ENCODE measurements around the gene RTN1.

Gene RTN1

DNA sequence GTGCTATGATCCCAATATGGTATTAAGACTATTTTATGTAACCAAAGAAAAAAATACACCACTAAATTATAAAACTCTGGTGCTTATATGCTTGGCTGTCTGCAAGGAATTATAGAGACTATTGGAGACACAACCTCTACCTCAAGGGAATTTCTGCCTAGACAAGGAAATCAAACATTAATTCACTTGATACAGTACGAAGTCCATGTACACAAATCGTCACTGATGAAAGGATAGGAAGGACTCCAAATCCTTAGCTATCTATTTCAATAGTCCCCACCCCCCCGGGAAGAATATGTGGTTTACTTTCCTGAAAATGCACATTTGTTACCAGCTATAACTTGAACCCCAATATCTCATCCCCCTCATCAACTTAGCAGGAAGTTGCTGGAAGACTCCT is 21.9 kb downstream of the RTN1 start:
- DNase-seq: no peak

GRCh38 chr14:59847711-59848110 is 22.9 kb downstream of the RTN1 start:
- DNase-seq: no peak

- no peak for DNase-seq
Observed at GRCh38 chr14:59846595-59846994, 24.0 kb downstream of the RTN1 start.

DNA sequence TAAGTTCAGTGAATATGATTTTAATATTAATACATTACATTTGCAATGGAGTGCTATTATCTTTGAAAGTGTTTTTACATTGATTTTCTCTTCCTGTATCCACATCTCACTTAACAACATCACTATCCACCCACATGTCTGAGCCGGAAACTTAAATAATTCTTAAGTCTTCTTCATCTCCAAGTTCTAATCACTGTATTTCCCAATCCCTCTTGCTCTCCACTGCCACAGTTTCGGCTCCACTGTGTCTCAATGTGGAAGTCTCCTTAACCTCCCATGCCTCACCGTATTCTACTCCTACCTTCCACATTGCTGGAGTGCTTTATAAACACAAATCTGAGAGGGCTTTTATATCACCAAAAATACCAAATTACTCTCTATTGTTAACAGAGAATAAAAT is 25.3 kb downstream of the RTN1 start:
- DNase-seq: no peak

- no peak for DNase-seq
Observed at GRCh38 chr14:59844186-59844812, 26.3 kb downstream of the RTN1 start.

DNA sequence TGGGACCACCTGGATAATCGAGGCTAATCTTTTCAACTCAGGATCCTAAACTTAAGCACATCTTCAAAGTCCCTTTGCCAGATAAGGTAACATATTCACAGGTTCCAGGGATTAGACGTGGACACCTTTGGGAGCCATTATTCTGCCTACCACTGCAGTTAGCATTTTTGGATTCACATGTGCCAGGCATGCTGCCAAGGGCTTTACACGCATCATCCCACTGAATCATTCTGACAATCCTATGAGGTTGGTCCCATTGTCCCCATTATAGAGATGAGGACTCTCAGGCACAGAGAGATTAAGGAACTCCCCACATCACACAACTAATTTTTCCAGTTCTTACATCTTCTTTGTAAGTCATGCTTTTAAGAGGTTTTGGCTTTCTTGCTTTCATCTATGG is 34.5 kb downstream of the RTN1 start:
- DNase-seq: no peak

- no peak for DNase-seq
Observed at GRCh38 chr14:59832653-59833294, 37.8 kb downstream of the RTN1 start.

GRCh38 chr14:59831121-59831730 is 39.4 kb downstream of the RTN1 start:
- DNase-seq: no peak

DNA sequence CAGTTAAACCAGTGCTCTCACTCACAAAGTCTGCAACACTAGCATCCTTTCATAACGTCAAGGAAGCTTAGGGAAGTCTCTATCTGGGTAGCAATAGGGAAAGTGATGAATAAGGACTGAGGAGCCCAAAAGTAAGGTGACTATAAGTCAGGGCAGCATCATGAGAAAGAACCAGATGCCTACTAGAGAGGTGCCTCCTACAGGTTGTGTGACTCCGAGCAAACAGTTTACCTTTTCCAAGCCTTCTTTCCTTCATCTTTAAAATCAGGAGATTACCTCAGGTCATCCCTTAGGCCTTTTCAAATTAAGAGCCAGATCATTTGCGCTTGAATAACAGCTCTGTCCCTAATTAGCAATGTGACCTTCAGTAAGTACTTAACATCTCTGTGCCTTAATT is 40.2 kb downstream of the RTN1 start:
- DNase-seq: no peak

DNA sequence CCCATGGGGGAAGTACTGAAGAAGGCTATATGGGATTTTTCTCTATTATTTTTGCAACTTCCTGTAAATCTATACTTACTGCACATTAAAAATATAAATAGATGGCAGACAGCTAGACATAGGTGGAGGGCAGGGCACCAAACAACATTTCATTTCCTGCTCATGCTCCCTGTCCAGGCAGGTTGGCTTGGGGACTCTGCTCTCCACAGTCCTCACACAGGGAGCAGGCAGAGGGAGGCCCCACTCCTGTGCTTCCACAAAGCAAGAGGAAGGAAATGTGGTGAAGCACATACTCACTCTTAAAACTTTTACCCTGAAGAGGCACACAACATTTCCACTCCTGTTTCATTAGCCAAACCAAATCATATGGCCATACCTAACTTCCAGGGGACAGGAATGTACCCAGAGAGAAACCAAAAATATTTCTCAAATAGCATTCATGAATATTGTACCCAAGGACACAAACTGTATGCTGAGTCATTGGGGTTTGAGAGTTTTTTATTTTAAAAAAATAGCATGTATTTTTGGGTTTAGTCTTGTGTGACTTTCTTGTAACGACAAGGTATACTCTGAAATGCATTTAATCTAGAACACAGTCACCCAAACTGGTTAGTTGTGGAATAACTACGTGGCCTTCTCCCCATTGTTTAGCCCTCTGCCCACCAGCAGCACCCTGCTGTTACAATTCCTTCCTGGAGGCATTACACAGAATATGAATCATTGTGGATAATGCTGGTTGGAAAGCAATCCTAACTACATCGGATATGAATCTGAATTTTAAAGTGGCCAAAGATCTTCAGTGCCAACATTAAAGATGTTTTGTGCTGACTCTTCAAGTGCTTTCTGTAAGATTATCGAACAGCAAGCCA is 40.9 kb downstream of the RTN1 start:
- no peak for DNase-seq

DNA sequence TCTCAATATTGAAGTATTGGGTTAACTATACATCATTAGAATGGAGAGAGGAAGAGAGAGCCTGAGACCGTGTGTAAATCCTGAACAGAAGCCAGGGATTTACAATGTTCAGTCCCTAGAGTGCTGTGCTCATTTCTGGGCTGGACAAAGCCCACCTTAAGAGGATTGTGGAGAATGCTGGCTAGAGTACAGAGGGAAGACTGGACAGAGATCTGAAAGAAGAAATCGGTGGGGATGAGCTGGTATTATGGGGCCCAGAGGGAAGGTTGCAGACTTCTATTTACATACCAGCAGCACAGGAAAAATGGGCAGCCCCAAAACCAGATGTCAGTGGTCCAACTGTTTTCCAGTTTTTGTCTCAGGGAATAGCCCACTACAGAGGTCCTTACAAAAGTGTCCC is 42.3 kb downstream of the RTN1 start:
- no peak for DNase-seq

DNA sequence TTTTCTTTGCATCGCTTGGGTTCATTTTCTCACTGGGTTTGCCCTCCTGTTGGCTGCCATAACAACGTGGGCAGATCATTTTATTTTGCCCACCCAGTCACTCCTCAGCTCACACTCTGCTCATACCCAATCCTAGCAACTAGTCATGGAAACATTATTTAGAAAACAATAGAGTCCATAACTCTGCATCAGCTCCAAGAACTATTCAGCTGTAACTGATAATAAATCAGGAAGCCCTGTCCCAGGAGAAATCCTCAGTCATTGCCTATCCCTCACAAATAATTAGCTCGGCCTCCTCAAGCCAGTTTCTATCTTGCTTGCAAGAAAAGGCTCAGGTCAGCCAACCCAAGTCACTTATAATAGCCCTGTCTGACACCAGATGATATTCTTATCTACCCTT is 43.2 kb downstream of the RTN1 start:
- peak; percentile 44 for DNase-seq

DNA sequence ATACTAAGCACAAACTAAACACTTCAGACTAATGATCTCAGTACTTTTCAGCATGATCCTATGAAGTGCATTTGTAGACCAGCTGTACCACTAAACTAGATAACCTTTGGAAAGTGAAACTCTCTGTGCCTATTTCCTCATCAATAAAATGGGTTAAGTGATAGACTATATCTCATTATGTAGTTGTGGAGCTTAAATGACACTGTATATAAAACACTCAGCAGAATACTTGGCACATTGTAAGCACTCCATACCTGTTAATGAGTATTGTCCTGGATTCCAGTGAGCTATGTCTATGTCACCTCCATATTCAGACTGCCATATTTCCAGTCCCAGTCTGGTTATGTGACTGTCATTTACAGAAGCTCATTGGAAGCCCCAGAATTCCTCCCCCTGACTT is 44.4 kb downstream of the RTN1 start:
- DNase-seq: no peak

DNA sequence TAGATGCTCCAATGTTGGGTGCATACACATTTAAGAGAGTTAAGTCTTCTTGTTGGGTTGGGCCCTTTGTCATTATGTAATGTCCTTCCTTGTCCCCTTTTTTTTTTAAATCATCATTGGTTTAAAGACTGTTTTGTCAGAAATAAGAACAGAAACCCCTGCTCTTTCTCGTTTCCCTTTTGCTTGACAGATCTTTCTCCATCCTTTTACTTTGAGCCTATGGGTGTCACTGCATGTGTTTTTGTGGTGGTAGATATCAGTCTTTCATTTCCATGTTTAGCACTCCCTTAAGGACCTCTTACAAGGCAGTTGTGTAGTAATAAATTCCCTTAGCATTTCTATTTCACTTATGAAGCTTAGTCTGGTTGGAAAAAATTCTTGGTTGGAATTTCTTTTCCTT is 47.4 kb downstream of the RTN1 start:
- no peak for DNase-seq

DNA sequence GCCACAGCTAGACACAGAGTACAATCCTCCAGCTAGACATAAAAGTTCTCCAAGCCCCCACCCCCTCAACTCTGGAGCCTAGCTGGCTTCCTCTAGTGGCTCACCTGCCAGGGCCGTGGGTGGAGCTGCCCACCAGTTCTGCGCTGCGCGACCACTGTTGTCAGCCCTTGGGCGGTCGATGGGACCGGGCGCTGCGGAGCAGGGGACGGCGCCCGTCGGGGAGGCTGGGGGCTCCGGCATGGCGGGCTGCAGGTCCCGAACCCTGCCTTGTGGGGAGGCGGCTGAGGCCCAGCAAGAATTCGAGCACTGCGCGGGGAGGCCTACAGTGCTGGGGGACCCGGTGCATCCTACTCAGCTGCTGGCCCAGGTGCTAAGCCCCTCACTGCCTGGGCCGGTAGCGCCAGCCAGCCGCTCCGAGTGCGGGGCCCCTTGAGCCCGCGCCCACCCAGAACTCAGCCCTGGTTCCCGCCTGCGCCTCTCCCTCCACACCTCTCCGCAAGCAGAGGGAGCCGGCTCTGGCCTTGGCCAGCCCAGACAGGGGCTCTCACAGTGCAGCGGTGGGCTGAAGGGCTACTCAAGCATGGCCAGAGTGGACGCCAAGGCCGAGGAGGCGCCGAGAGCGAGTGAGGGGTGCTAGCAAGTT is 51.0 kb downstream of the RTN1 start:
- no peak for DNase-seq

- no peak for DNase-seq
Observed at GRCh38 chr14:59816941-59817340, 53.6 kb downstream of the RTN1 start.

DNA sequence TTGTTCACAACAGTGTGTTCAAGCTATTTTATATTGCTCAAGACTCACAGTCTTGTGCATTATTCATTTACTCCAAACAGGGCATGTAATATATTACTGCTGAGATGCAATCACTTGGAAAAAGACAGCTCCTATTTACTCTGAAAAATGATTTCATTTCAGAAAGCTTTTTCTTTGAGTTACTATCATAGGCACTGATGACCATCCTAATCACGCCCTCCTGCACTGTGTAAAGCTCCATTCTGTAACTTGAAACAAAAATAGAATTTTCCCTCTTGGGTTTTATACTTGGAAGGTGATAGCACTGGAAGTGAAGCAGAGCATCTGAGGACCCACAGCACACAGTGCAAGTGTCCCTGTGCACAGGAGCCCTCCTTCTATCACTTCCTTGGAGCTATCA is 55.6 kb downstream of the RTN1 start:
- DNase-seq: no peak

- no peak for DNase-seq
Observed at GRCh38 chr14:59811815-59812214, 58.8 kb downstream of the RTN1 start.

- no peak for DNase-seq
Observed at GRCh38 chr14:59811073-59811472, 59.5 kb downstream of the RTN1 start.

- DNase-seq: no peak
Observed at GRCh38 chr14:59803052-59803540, 67.5 kb downstream of the RTN1 start.

DNA sequence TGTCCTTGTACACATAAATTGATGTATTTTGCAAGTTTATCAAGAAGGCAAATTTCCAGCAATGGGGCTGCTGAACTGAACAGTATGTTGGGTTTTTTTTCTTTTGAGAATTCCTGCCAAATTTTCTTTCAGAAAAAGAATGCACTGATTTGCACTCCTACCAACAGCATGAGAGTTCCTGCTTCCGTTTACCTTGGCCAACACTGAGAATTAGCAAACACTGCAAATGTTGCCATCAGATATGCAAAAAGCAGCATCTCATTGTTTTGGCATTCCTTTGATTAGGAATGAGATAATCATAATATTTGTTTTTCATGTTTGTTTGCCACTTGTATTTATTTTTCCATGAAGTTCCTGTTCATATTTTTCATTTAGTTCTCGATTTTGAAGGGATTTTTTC is 82.4 kb downstream of the RTN1 start:
- DNase-seq: no peak

DNA sequence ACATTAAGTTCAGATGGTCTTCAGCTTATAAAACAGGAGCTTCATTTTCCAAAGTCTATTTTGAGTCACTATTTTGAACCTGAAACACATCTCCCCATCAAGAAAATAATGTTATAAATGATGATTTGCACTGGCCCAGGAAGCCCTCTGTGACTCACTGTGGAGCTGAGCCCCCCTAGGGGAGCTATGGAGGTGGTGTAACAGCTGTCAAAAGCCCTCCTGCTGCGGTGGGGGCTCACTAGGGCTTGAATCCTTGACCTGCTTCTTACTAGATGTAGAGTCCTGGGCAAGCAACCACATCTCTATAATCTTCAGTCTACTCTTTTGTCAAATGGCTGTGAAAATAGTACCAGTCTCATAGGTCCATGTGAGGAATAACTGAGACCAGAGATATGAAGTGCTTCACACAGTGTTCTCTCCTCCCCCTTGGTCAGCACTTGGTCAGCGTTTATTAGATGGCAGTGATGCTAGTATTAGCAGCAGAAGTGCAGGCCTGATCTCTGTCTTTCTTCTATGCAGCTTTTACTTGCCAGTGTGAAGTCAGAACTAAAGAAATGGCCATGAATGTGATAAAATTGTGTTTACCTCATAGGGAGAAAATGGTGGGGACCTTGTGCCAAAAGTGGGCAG is 83.4 kb downstream of the RTN1 start:
- no peak for DNase-seq

DNA sequence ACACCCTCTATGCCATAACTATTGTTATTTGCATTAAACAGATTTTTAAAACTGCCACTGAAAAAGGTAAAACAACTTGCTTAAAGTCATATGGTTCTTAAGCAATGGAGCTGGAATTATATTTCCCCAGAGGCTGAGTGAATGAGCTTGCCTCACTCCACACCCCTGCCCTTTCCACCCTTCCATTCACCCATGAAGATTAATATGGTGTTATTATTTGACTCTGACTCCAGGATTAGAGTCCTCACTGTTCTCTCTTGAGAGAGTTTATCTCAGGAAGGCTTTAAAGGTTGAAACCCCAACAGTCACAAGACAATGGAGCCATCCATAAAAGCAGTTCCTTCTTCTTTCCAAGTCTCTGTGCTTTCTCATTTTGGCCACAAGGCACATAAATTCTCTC is 84.9 kb downstream of the RTN1 start:
- DNase-seq: no peak
